Neural cell (in vitro differentiated cells): ENCODE data around the gene MAPK7. TPM values are rescaled to one million over a fixed set of nuclear protein-coding genes. Genes with fewer than 3 reads are reported as not detected.

Source experiments
- H2AFZ ChIP-seq: fragments of 200-600, 300-800 bp; sonication (generic), shearing (Covaris generic); 2 replicates; pipeline ENCODE4 v1.6.0; 2014; ENCODE audit warnings: low read depth, mild to moderate bottlenecking, antibody characterized with exemption, low read length, moderate library complexity
- H3F3A ChIP-seq: fragments of 200-600 bp; shearing (Covaris generic); 2 replicates; pipeline ENCODE4 v1.6.1; 2016; ENCODE audit warnings: mild to moderate bottlenecking, moderate library complexity, mixed read lengths, antibody characterized with exemption, low read length; ENCODE audit not compliant: insufficient read depth, poor library complexity, severe bottlenecking
- H3K27ac ChIP-seq: fragments of 200-600, 300-800 bp; sonication (generic), shearing (Covaris generic); 2 replicates; pipeline ENCODE4 v1.5.1; 2014; ENCODE audit warnings: mild to moderate bottlenecking, low read length, moderate library complexity
- H3K27me3 ChIP-seq: fragments of 300-800, 200-600 bp; sonication (generic), shearing (Covaris generic); 2 replicates; pipeline ENCODE4 v1.6.0; 2014; ENCODE audit warnings: mild to moderate bottlenecking, low read depth, low read length, moderate library complexity; ENCODE audit not compliant: insufficient read depth
- H3K36me3 ChIP-seq: fragments of 300-800, 200-600 bp; sonication (generic), shearing (Covaris generic); 2 replicates; pipeline ENCODE4 v1.5.1; 2014; ENCODE audit warnings: mild to moderate bottlenecking, antibody characterized with exemption, low read length, moderate library complexity; ENCODE audit not compliant: insufficient read depth
- H3K4me2 ChIP-seq: fragments of 300-800, 200-600 bp; sonication (generic), shearing (Covaris generic); 2 replicates; pipeline ENCODE4 v1.6.0; 2014; ENCODE audit warnings: mild to moderate bottlenecking, low read length
- H3K4me3 ChIP-seq: fragments of 300-800, 200-600 bp; sonication (generic), shearing (Covaris generic); 2 replicates; pipeline ENCODE4 v1.5.1; 2014; ENCODE audit warnings: mild to moderate bottlenecking, low read length, moderate library complexity
- H3K79me2 ChIP-seq: fragments of 200-600 bp; shearing (Covaris generic); replicated peaks from 2 replicates; pipeline ENCODE4 v1.6.0; 2014; ENCODE audit warnings: mild to moderate bottlenecking, low read length, moderate library complexity; ENCODE audit not compliant: insufficient read depth
- H3K9ac ChIP-seq: fragments of 300-800, 200-600 bp; sonication (generic), shearing (Covaris generic); 2 replicates; pipeline ENCODE4 v1.6.1; 2016; ENCODE audit warnings: mild to moderate bottlenecking, low read length, mixed read lengths
- H3K9me2 ChIP-seq: fragments of 200-600 bp; shearing (Covaris generic); 2 replicates; pipeline ENCODE4 v1.6.1; 2016; ENCODE audit warnings: mild to moderate bottlenecking, low read length, mixed read lengths; ENCODE audit not compliant: insufficient read depth
- H3K9me3 ChIP-seq: fragments of 200-600, 300-800 bp; sonication (generic), shearing (Covaris generic); 2 replicates; pipeline ENCODE4 v1.6.1; 2016; ENCODE audit warnings: mild to moderate bottlenecking, mixed run types, low read length, moderate library complexity, mixed read lengths
- H4K20me1 ChIP-seq: fragments of 200-600 bp; shearing (Covaris generic); 2 replicates; pipeline ENCODE4 v1.6.1; 2016; ENCODE audit warnings: mild to moderate bottlenecking, mixed run types; ENCODE audit not compliant: insufficient read depth
- CTCF ChIP-seq: fragments of 450-650 bp; IDR thresholded peaks from 2 replicates; pipeline ENCODE4 v1.5.1; 2014; ENCODE audit warnings: antibody characterized with exemption, mild to moderate bottlenecking, moderate library complexity; ENCODE audit not compliant: poor library complexity, severe bottlenecking
- EP300 ChIP-seq: fragments of 450-650 bp; conservative IDR thresholded peaks from 2 replicates; pipeline ENCODE4 v1.6.1; 2014; ENCODE audit warnings: antibody characterized with exemption, mild to moderate bottlenecking, moderate library complexity; ENCODE audit not compliant: poor library complexity, severe bottlenecking
- EZH2 ChIP-seq: fragments of 200-600, 300-800 bp; shearing (Covaris generic), sonication (generic); IDR thresholded peaks from 2 replicates; pipeline ENCODE4 v1.6.1; 2014; ENCODE audit warnings: antibody characterized with exemption, low read length, borderline replicate concordance, mild to moderate bottlenecking; ENCODE audit not compliant: insufficient read depth, poor library complexity, severe bottlenecking
- MXI1 ChIP-seq: fragments of 450-650 bp; conservative IDR thresholded peaks from 2 replicates; pipeline ENCODE4 v1.6.1; 2014; ENCODE audit warnings: antibody characterized with exemption, mild to moderate bottlenecking; ENCODE audit not compliant: poor library complexity, severe bottlenecking
- POLR2AphosphoS5 ChIP-seq: IDR thresholded peaks from 2 replicates; pipeline ENCODE4 v1.6.1; 2012
- RAD21 ChIP-seq: fragments of 450-650 bp; conservative IDR thresholded peaks from 2 replicates; pipeline ENCODE4 v1.6.1; 2014; ENCODE audit warnings: antibody characterized with exemption, mild to moderate bottlenecking, moderate library complexity
- SMC3 ChIP-seq: fragments of 450-650 bp; conservative IDR thresholded peaks from 2 replicates; pipeline ENCODE4 v1.6.1; 2014; ENCODE audit warnings: antibody characterized with exemption, mild to moderate bottlenecking, moderate library complexity; ENCODE audit not compliant: poor library complexity
- TAF1 ChIP-seq: IDR thresholded peaks from 2 replicates; pipeline ENCODE4 v1.6.1; 2012; ENCODE audit warnings: low read depth
- polyA plus RNA-seq: library from polyadenylated mRNA; depleted of rRNA; stranded (reverse); fragments of >200 nt; gene quantifications from 2 replicates; pipeline ENCODE4 v1.2.3, GENCODE V29; 2014
- TF ChIP-seq, protein P1 (sequence below): IDR thresholded peaks from 2 replicates; pipeline ENCODE4 v1.6.1; 2012; ENCODE audit warnings: borderline replicate concordance

The MAPK7 gene
- polyA plus RNA-seq, 1 donor from 2014 or later, result 18.8 TPM

GRCh38 chr17:19368229-19368628, 10.1 kb upstream of the MAPK7 start:
- H3K9me3 ChIP-seq, result no peaks in the 10 kb centered on the region
- H3K36me3 ChIP-seq, result no peaks in the 10 kb centered on the region
- H3K9ac ChIP-seq, result no peak overlapping the region
- no peak overlapping the region for H3K27ac ChIP-seq
- no peaks in the 10 kb centered on the region for H3K79me2 ChIP-seq
- TF ChIP-seq CTCF (no peak), TAF1 (no peak), RAD21 (no peak), EZH2 (no peak), SMC3 (no peak), MXI1 (no peak), POLR2AphosphoS5 (no peak), EP300 (no peak)
- TF ChIP-seq, protein P1, sequence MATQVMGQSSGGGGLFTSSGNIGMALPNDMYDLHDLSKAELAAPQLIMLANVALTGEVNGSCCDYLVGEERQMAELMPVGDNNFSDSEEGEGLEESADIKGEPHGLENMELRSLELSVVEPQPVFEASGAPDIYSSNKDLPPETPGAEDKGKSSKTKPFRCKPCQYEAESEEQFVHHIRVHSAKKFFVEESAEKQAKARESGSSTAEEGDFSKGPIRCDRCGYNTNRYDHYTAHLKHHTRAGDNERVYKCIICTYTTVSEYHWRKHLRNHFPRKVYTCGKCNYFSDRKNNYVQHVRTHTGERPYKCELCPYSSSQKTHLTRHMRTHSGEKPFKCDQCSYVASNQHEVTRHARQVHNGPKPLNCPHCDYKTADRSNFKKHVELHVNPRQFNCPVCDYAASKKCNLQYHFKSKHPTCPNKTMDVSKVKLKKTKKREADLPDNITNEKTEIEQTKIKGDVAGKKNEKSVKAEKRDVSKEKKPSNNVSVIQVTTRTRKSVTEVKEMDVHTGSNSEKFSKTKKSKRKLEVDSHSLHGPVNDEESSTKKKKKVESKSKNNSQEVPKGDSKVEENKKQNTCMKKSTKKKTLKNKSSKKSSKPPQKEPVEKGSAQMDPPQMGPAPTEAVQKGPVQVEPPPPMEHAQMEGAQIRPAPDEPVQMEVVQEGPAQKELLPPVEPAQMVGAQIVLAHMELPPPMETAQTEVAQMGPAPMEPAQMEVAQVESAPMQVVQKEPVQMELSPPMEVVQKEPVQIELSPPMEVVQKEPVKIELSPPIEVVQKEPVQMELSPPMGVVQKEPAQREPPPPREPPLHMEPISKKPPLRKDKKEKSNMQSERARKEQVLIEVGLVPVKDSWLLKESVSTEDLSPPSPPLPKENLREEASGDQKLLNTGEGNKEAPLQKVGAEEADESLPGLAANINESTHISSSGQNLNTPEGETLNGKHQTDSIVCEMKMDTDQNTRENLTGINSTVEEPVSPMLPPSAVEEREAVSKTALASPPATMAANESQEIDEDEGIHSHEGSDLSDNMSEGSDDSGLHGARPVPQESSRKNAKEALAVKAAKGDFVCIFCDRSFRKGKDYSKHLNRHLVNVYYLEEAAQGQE, result no peak
- H3K9me2 ChIP-seq, result no peaks in the 10 kb centered on the region
- no peaks in the 10 kb centered on the region for H3F3A ChIP-seq
- H3K27me3 ChIP-seq, result no peaks in the 10 kb centered on the region
- no peak overlapping the region for H3K4me3 ChIP-seq
- H3K4me2 ChIP-seq, result no peak overlapping the region
- no peaks in the 10 kb centered on the region for H4K20me1 ChIP-seq
- no peak overlapping the region for H2AFZ ChIP-seq

GRCh38 chr17:19369107-19369778, 9.1 kb upstream of the MAPK7 start:
- Histone ChIP-seq H3K9ac (no peak overlapping the region), H3K4me2 (no peak overlapping the region), H3K9me3 (no peaks in the 10 kb centered on the region), H3K9me2 (no peaks in the 10 kb centered on the region), H3K4me3 (no peak overlapping the region), H3F3A (no peaks in the 10 kb centered on the region), H4K20me1 (no peaks in the 10 kb centered on the region), H3K36me3 (no peaks in the 10 kb centered on the region), H3K27me3 (no peaks in the 10 kb centered on the region), H3K27ac (no peak overlapping the region), H2AFZ (no peak overlapping the region), H3K79me2 (no peaks in the 10 kb centered on the region)
- TF ChIP-seq, protein P1, result no peak
- TF ChIP-seq RAD21 (no peak), EP300 (no peak), EZH2 (no peak), MXI1 (no peak), CTCF (no peak), TAF1 (no peak), SMC3 (no peak), POLR2AphosphoS5 (no peak)
